A549 (cell line): ENCODE results near the gene ACTR5. TPM values are rescaled to one million over a fixed set of nuclear protein-coding genes. Genes with fewer than 3 reads are reported as not detected.

Experiments
- ATAC-seq, 2 experiments: fragments of 200-7000 bp in 1 of 2; fragments of >200 bp in 1 of 2; cut with Nextera tagmentation in 1 of 2; cut with Tn5 transposase in 1 of 2; 3 replicates each; pipeline versions ENCODE4 v1.8.0 to v1.9.1; 2018 to 2020; ENCODE audit warnings: mild to moderate bottlenecking in 1 of 2, moderate library complexity in 1 of 2
- CTCF ChIA-PET: fragments of 300-600 bp; sonication (Branson Sonifier 250); formaldehyde crosslinking; extraction: SDS; loops from one replicate; lab custom pipeline; 2021; ENCODE audit warnings: antibody characterized with exemption, inconsistent platforms; lab: Yijun Ruan, JAX
- POLR2A ChIA-PET: fragments of 350-600 bp; formaldehyde crosslinking; extraction: SDS; loops from one replicate; lab custom pipeline; 2021; ENCODE audit warnings: antibody characterized with exemption, inconsistent platforms; lab: Yijun Ruan, JAX
- DNase-seq, 2 experiments: peaks; one replicate each; pipeline versions ENCODE4 v3.0.0 to v3.0.0-alpha.2; 2011 to 2016; ENCODE audit warnings: low read depth in 1 of 2, low spot score in 1 of 2
- FAIRE-seq: peaks from 2 replicates; lab custom pipeline; 2011; peaks lifted over from hg19 to GRCh38; lab: Jason Lieb, UNC
- H3K27ac ChIP-seq, 2 experiments: fragments of >200 bp; sonication (Bioruptor Twin); formaldehyde crosslinking; 3 replicates each; pipeline ENCODE4 v1.5.1; 2016 to 2017
- H3K4me1 ChIP-seq: fragments of >200 bp; sonication (Bioruptor Twin); formaldehyde crosslinking; 3 replicates; pipeline ENCODE4 v1.6.1; 2016
- H3K4me2 ChIP-seq: fragments of >200 bp; sonication (Bioruptor Twin); formaldehyde crosslinking; 3 replicates; pipeline ENCODE4 v1.6.1; 2016
- H3K4me3 ChIP-seq: fragments of >200 bp; sonication (Bioruptor Twin); formaldehyde crosslinking; 3 replicates; pipeline ENCODE4 v1.5.1; 2016
- H3K9me3 ChIP-seq: fragments of >200 bp; sonication (Bioruptor Twin); formaldehyde crosslinking; 3 replicates; pipeline ENCODE4 v1.6.1; 2016
- ATOH8 ChIP-seq: fragments of 250-450 bp; sonication (Bioruptor Pico); IDR thresholded peaks from 2 replicates; pipeline ENCODE4 v1.5.0; 2020; ENCODE audit warnings: low read depth, mild to moderate bottlenecking, moderate library complexity
- CBX8 ChIP-seq: fragments of 200-600 bp; sonication (generic); IDR thresholded peaks from 2 replicates; pipeline ENCODE4 v1.6.1; 2016
- CEBPB ChIP-seq, 2 experiments: fragments of >200 bp in 1 of 2; sonication (Bioruptor Twin) in 1 of 2; formaldehyde crosslinking in 1 of 2; IDR thresholded peaks; 2 replicates each; pipeline ENCODE4 v1.6.1; 2012 to 2016
- CHD4 ChIP-seq: fragments of 200-600 bp; sonication (generic); IDR thresholded peaks from 2 replicates; pipeline ENCODE4 v1.6.1; 2016; ENCODE audit warnings: antibody characterized with exemption, mild to moderate bottlenecking, borderline replicate concordance
- EHF ChIP-seq: fragments of 250-450 bp; sonication (Bioruptor Pico); IDR thresholded peaks from 2 replicates; pipeline ENCODE4 v1.5.0; 2020; ENCODE audit warnings: mild to moderate bottlenecking
- ELK1 ChIP-seq: fragments of 150-350 bp; IDR thresholded peaks from 2 replicates; pipeline ENCODE4 v1.6.1; 2014; ENCODE audit warnings: low read depth, mild to moderate bottlenecking, low read length
- FOSL2 ChIP-seq, 2 experiments: fragments of 450-650 bp in 1 of 2; fragments of >200 bp in 1 of 2; sonication (Bioruptor Twin) in 1 of 2; formaldehyde crosslinking; IDR thresholded peaks; 2 replicates each; pipeline versions ENCODE4 v1.5.0 to v1.6.1; 2016 to 2020; ENCODE audit warnings: mild to moderate bottlenecking in 1 of 2, moderate library complexity in 1 of 2
- FOXS1 ChIP-seq: fragments of 250-450 bp; sonication (Bioruptor Pico); IDR thresholded peaks from 2 replicates; pipeline ENCODE4 v1.5.0; 2020; ENCODE audit warnings: mild to moderate bottlenecking, moderate library complexity
- HES2 ChIP-seq: fragments of >200 bp; sonication (Bioruptor Twin); formaldehyde crosslinking; IDR thresholded peaks from 2 replicates; pipeline ENCODE4 v1.6.1; 2016
- HOXB5 ChIP-seq: fragments of 250-450 bp; sonication (Bioruptor Pico); IDR thresholded peaks from 2 replicates; pipeline ENCODE4 v1.5.0; 2020; ENCODE audit warnings: mild to moderate bottlenecking, moderate library complexity
- MAX ChIP-seq: IDR thresholded peaks from 2 replicates; pipeline ENCODE4 v1.6.1; 2012
- MAZ ChIP-seq: fragments of 150-350 bp; IDR thresholded peaks from 2 replicates; pipeline ENCODE4 v1.6.1; 2014; ENCODE audit warnings: antibody characterized with exemption, low read depth, low read length, borderline replicate concordance
- NPAS2 ChIP-seq: fragments of 250-450 bp; sonication (Bioruptor Pico); IDR thresholded peaks from 2 replicates; pipeline ENCODE4 v1.8.0; 2022; ENCODE audit warnings: mild to moderate bottlenecking, moderate library complexity, borderline replicate concordance
- PBX3 ChIP-seq: IDR thresholded peaks from 2 replicates; pipeline ENCODE4 v1.6.1; 2012
- PHF8 ChIP-seq: fragments of 200-600 bp; sonication (generic); IDR thresholded peaks from 2 replicates; pipeline ENCODE4 v1.6.1; 2016; ENCODE audit warnings: low read depth, mild to moderate bottlenecking, antibody characterized with exemption, moderate library complexity, borderline replicate concordance
- RCOR1 ChIP-seq: fragments of 150-350 bp; IDR thresholded peaks from 2 replicates; pipeline ENCODE4 v1.6.1; 2014; ENCODE audit warnings: antibody characterized with exemption, low read length, low read depth
- REST ChIP-seq: fragments of 200-600 bp; sonication (generic); IDR thresholded peaks from 2 replicates; pipeline ENCODE4 v1.6.1; 2016; ENCODE audit warnings: antibody characterized with exemption, mild to moderate bottlenecking, moderate library complexity
- RFX5 ChIP-seq: fragments of 450-650 bp; IDR thresholded peaks from 2 replicates; pipeline ENCODE4 v1.7.1; 2014; ENCODE audit warnings: antibody characterized with exemption, mild to moderate bottlenecking, moderate library complexity
- RNF2 ChIP-seq: fragments of 200-600 bp; sonication (generic); IDR thresholded peaks from 2 replicates; pipeline ENCODE4 v1.6.1; 2016; ENCODE audit warnings: low read depth, mild to moderate bottlenecking, antibody characterized with exemption, moderate library complexity, borderline replicate concordance
- SREBF2 ChIP-seq: fragments of 450-650 bp; IDR thresholded peaks from 2 replicates; pipeline ENCODE4 v1.6.1; 2014; ENCODE audit warnings: mild to moderate bottlenecking, moderate library complexity
- TP53 ChIP-seq: fragments of 250-450 bp; sonication (Bioruptor Pico); IDR thresholded peaks from 2 replicates; pipeline ENCODE4 v1.5.0; 2021; ENCODE audit warnings: mild to moderate bottlenecking, moderate library complexity
- USF2 ChIP-seq: fragments of 450-650 bp; IDR thresholded peaks from 2 replicates; pipeline ENCODE4 v1.6.1; 2014; ENCODE audit warnings: antibody characterized with exemption
- ZNF302 ChIP-seq: fragments of 250-450 bp; sonication (Bioruptor Pico); IDR thresholded peaks from 2 replicates; pipeline ENCODE4 v1.9.0; 2021; ENCODE audit warnings: inconsistent platforms, mild to moderate bottlenecking, moderate library complexity
- ZSCAN20 ChIP-seq: fragments of 250-450 bp; sonication (Bioruptor Pico); IDR thresholded peaks from 2 replicates; pipeline ENCODE4 v1.8.0; 2022; ENCODE audit warnings: mild to moderate bottlenecking, moderate library complexity
- WGBS: methylation state at CpG from one replicate; pipeline ENCODE4 v1.1.6; 2017; ENCODE audit errors: missing lambda C conversion rate; 5-methylcytosine and 5-hydroxymethylcytosine counted together
- polyA plus RNA-seq, 4 experiments: library from polyadenylated mRNA; depleted of rRNA in 3 of 4; stranded (reverse); fragments of >200 nt; fragmentation: RNase III in 1 of 4; extraction: RNeasy Plus Mini Kit Qiagen cat#74134 plus additional on column Dnase treatment in 1 of 4; gene quantifications; 2 replicates in 3 of 4; 3 replicates in 1 of 4; pipeline ENCODE4 v1.2.3, GENCODE V29; 2011 to 2017

The ACTR5 gene
- polyA plus RNA-seq, 2 of the 4 experiments (the other 2 are of a cell fraction): 9.3 to 11.9 TPM

GRCh38 chr20:38724626-38725147 is 23.6 kb upstream of the ACTR5 start:
- ChIA-PET CTCF (interaction anchor here (0.8 to 5.8 kb wide), 20 partner anchors 8 to 238 kb away, joined by 3 to 55 read pairs (median 6); partner anchors contain the start of gene DHX35), POLR2A (no interaction called here)
- DNase-seq (no peak), FAIRE-seq (no peak), ATAC-seq (no peak)
- Histone ChIP-seq H3K9me3 (no peaks in the 10 kb centered on the region), H3K4me2 (peak overlapping the region; percentile 80), H3K4me3 (peak overlapping the region; percentile 35), H3K4me1 (peaks cover 17% of the 10 kb centered on the region), H3K27ac (no peak overlapping the region)
- 12% methylated on average over 20 of the region's 46 CpGs for WGBS
- TF ChIP-seq EHF (CRISPR knock-in tag): no peak
- no peak for TF ChIP-seq MAZ
- TF ChIP-seq FOXS1 (CRISPR knock-in tag): no peak
- TF ChIP-seq TP53 (CRISPR knock-in tag): no peak
- TF ChIP-seq PBX3: no peak
- no peak for TF ChIP-seq RFX5
- no peak for TF ChIP-seq FOSL2 (IDR thresholded peaks at IDR 0.05)
- no peak for TF ChIP-seq FOSL2 (CRISPR knock-in tag; IDR thresholded peaks at IDR 0.05)
- TF ChIP-seq MAX: no peak
- TF ChIP-seq PHF8: no peak
- no peak for TF ChIP-seq SREBF2
- no peak for TF ChIP-seq RCOR1
- no peak for TF ChIP-seq ELK1
- TF ChIP-seq NPAS2 (CRISPR knock-in tag): no peak
- no peak for TF ChIP-seq ATOH8 (CRISPR knock-in tag)
- no peak for TF ChIP-seq HOXB5 (CRISPR knock-in tag)

- Histone ChIP-seq H3K4me2 (peak overlapping the region; percentile 80), H3K4me3 (no peak overlapping the region), H3K27ac (no peak overlapping the region), H3K4me1 (peaks cover 17% of the 10 kb centered on the region), H3K9me3 (no peaks in the 10 kb centered on the region)
- TF ChIP-seq TP53 (CRISPR knock-in tag): no peak
- no peak for TF ChIP-seq USF2
- TF ChIP-seq CEBPB (IDR thresholded peaks at IDR 0.05): no peak
- TF ChIP-seq HES2: no peak
- no peak for TF ChIP-seq RNF2
- no peak for TF ChIP-seq ZNF302 (CRISPR knock-in tag)
- no peak for TF ChIP-seq REST
- no peak for TF ChIP-seq CBX8
- TF ChIP-seq CHD4: no peak
- no peak for TF ChIP-seq ZSCAN20 (CRISPR knock-in tag)
- DNase-seq (no peak), ATAC-seq (peak in 1 of 2 experiments; percentile 5; a peak in 3 of 6 replicates), FAIRE-seq (no peak)
- POLR2A ChIA-PET: no interaction called here
- 35% methylated on average over 30 of the region's 35 CpGs for WGBS
- CTCF ChIA-PET: interaction anchor here (0.8 to 5.8 kb wide), 25 partner anchors 8 to 280 kb away, joined by 3 to 55 read pairs (median 5); partner anchors contain the start of gene DHX35
Measured at GRCh38 chr20:38725148-38725901, 22.9 kb upstream of the ACTR5 start.
